ENCODE data around the gene FBXW10.
"Not testable (repeated sequence)": the region's sequence is repeated elsewhere in the genome, so short reads cannot be mapped to it uniquely, and the experiment has no call there.

FBXW10 gene

GRCh38 chr17:18722612-18723011 lies 21.2 kb upstream of the FBXW10 start:
- not testable (repeated sequence) for H3K27ac ChIP-seq (ENCODE audit: low read depth, low read length); H3K4me3 ChIP-seq (ENCODE audit: low read depth, low read length); H3K9me3 ChIP-seq (ENCODE audit: control insufficient read depth, insufficient read depth, low read length); H3K36me3 ChIP-seq (ENCODE audit: control insufficient read depth, insufficient read depth, low read length); H3K27me3 ChIP-seq (ENCODE audit: control insufficient read depth, insufficient read depth, low read length); H3K4me1 ChIP-seq (ENCODE audit: control insufficient read depth, insufficient read depth, low read length); H3K9ac ChIP-seq (ENCODE audit: low read depth, low read length)

- not testable (repeated sequence) for H3K9me3 ChIP-seq (ENCODE audit: control insufficient read depth, insufficient read depth, low read length); H3K9ac ChIP-seq (ENCODE audit: low read depth, low read length); H3K4me1 ChIP-seq (ENCODE audit: control insufficient read depth, insufficient read depth, low read length); H3K36me3 ChIP-seq (ENCODE audit: control insufficient read depth, insufficient read depth, low read length); H3K27ac ChIP-seq (ENCODE audit: low read depth, low read length); H3K4me3 ChIP-seq (ENCODE audit: low read depth, low read length); H3K27me3 ChIP-seq (ENCODE audit: control insufficient read depth, insufficient read depth, low read length)
These were observed 20.3 kb upstream of the FBXW10 start for GRCh38 chr17:18723509-18723908.

GRCh38 chr17:18732438-18732837 lies 11.4 kb upstream of the FBXW10 start:
- not testable (repeated sequence) for H3K4me3 ChIP-seq (ENCODE audit: low read depth, low read length); H3K27ac ChIP-seq (ENCODE audit: low read depth, low read length); H3K27me3 ChIP-seq (ENCODE audit: control insufficient read depth, insufficient read depth, low read length); H3K9ac ChIP-seq (ENCODE audit: low read depth, low read length); H3K36me3 ChIP-seq (ENCODE audit: control insufficient read depth, insufficient read depth, low read length); H3K9me3 ChIP-seq (ENCODE audit: control insufficient read depth, insufficient read depth, low read length); H3K4me1 ChIP-seq (ENCODE audit: control insufficient read depth, insufficient read depth, low read length)

GRCh38 chr17:18733350-18733749 lies 10.5 kb upstream of the FBXW10 start:
- H3K9ac ChIP-seq (ENCODE audit: low read depth, low read length); H3K4me3 ChIP-seq (ENCODE audit: low read depth, low read length); H3K27ac ChIP-seq (ENCODE audit: low read depth, low read length); H3K27me3 ChIP-seq (ENCODE audit: control insufficient read depth, insufficient read depth, low read length); H3K36me3 ChIP-seq (ENCODE audit: control insufficient read depth, insufficient read depth, low read length); H3K4me1 ChIP-seq (ENCODE audit: control insufficient read depth, insufficient read depth, low read length); H3K9me3 ChIP-seq (ENCODE audit: control insufficient read depth, insufficient read depth, low read length): not testable (repeated sequence)

GRCh38 chr17:18739616-18740391 lies 4.0 kb upstream of the FBXW10 start:
- not testable (repeated sequence) for H3K27ac ChIP-seq (ENCODE audit: low read depth, low read length); H3K36me3 ChIP-seq (ENCODE audit: control insufficient read depth, insufficient read depth, low read length); H3K4me3 ChIP-seq (ENCODE audit: low read depth, low read length); H3K9me3 ChIP-seq (ENCODE audit: control insufficient read depth, insufficient read depth, low read length); H3K27me3 ChIP-seq (ENCODE audit: control insufficient read depth, insufficient read depth, low read length); H3K9ac ChIP-seq (ENCODE audit: low read depth, low read length); H3K4me1 ChIP-seq (ENCODE audit: control insufficient read depth, insufficient read depth, low read length)

- H3K36me3 ChIP-seq (ENCODE audit: control insufficient read depth, insufficient read depth, low read length); H3K9ac ChIP-seq (ENCODE audit: low read depth, low read length); H3K9me3 ChIP-seq (ENCODE audit: control insufficient read depth, insufficient read depth, low read length); H3K4me3 ChIP-seq (ENCODE audit: low read depth, low read length); H3K27ac ChIP-seq (ENCODE audit: low read depth, low read length); H3K27me3 ChIP-seq (ENCODE audit: control insufficient read depth, insufficient read depth, low read length); H3K4me1 ChIP-seq (ENCODE audit: control insufficient read depth, insufficient read depth, low read length): not testable (repeated sequence)
These were observed 2.6 kb upstream of the FBXW10 start for GRCh38 chr17:18741228-18741627.

GRCh38 chr17:18744726-18745125 lies 872 bp downstream of the FBXW10 start:
- not testable (repeated sequence) for H3K27ac ChIP-seq (ENCODE audit: low read depth, low read length); H3K4me1 ChIP-seq (ENCODE audit: control insufficient read depth, insufficient read depth, low read length); H3K9me3 ChIP-seq (ENCODE audit: control insufficient read depth, insufficient read depth, low read length)

GRCh38 chr17:18746551-18746950 lies 2.7 kb downstream of the FBXW10 start:
- not testable (repeated sequence) for H3K27ac ChIP-seq (ENCODE audit: low read depth, low read length); H3K4me3 ChIP-seq (ENCODE audit: low read depth, low read length)

More at GRCh38 chr17:18744726-18745125, 872 bp downstream of the FBXW10 start:
- not testable (repeated sequence) for H3K4me3 ChIP-seq (ENCODE audit: low read depth, low read length); H3K9ac ChIP-seq (ENCODE audit: low read depth, low read length); H3K36me3 ChIP-seq (ENCODE audit: control insufficient read depth, insufficient read depth, low read length); H3K27me3 ChIP-seq (ENCODE audit: control insufficient read depth, insufficient read depth, low read length)

GRCh38 chr17:18747501-18747900 lies 3.6 kb downstream of the FBXW10 start:
- H3K36me3 ChIP-seq (ENCODE audit: control insufficient read depth, insufficient read depth, low read length); H3K27ac ChIP-seq (ENCODE audit: low read depth, low read length); H3K27me3 ChIP-seq (ENCODE audit: control insufficient read depth, insufficient read depth, low read length); H3K9ac ChIP-seq (ENCODE audit: low read depth, low read length); H3K4me1 ChIP-seq (ENCODE audit: control insufficient read depth, insufficient read depth, low read length); H3K9me3 ChIP-seq (ENCODE audit: control insufficient read depth, insufficient read depth, low read length); H3K4me3 ChIP-seq (ENCODE audit: low read depth, low read length): not testable (repeated sequence)

More at GRCh38 chr17:18746551-18746950, 2.7 kb downstream of the FBXW10 start:
- H3K9ac ChIP-seq (ENCODE audit: low read depth, low read length); H3K36me3 ChIP-seq (ENCODE audit: control insufficient read depth, insufficient read depth, low read length); H3K27me3 ChIP-seq (ENCODE audit: control insufficient read depth, insufficient read depth, low read length); H3K4me1 ChIP-seq (ENCODE audit: control insufficient read depth, insufficient read depth, low read length); H3K9me3 ChIP-seq (ENCODE audit: control insufficient read depth, insufficient read depth, low read length): not testable (repeated sequence)

- not testable (repeated sequence) for H3K9ac ChIP-seq (ENCODE audit: low read depth, low read length); H3K4me1 ChIP-seq (ENCODE audit: control insufficient read depth, insufficient read depth, low read length); H3K36me3 ChIP-seq (ENCODE audit: control insufficient read depth, insufficient read depth, low read length); H3K9me3 ChIP-seq (ENCODE audit: control insufficient read depth, insufficient read depth, low read length); H3K4me3 ChIP-seq (ENCODE audit: low read depth, low read length); H3K27ac ChIP-seq (ENCODE audit: low read depth, low read length); H3K27me3 ChIP-seq (ENCODE audit: control insufficient read depth, insufficient read depth, low read length)
These were observed 6.4 kb downstream of the FBXW10 start for GRCh38 chr17:18750242-18750641.

- H3K9me3 ChIP-seq (ENCODE audit: control insufficient read depth, insufficient read depth, low read length); H3K36me3 ChIP-seq (ENCODE audit: control insufficient read depth, insufficient read depth, low read length); H3K27ac ChIP-seq (ENCODE audit: low read depth, low read length); H3K4me1 ChIP-seq (ENCODE audit: control insufficient read depth, insufficient read depth, low read length); H3K9ac ChIP-seq (ENCODE audit: low read depth, low read length); H3K4me3 ChIP-seq (ENCODE audit: low read depth, low read length); H3K27me3 ChIP-seq (ENCODE audit: control insufficient read depth, insufficient read depth, low read length): not testable (repeated sequence)
These were observed 10.1 kb downstream of the FBXW10 start for GRCh38 chr17:18753829-18754409.
